22Rv1 (cell line): ENCODE results near the gene HPS1.

Experiments used
- CTCF ChIP-seq: fragments of 450-650 bp; IDR thresholded peaks from 2 replicates; pipeline ENCODE4 v1.5.1; 2017; ENCODE audit warnings: mild to moderate bottlenecking
- ZFX ChIP-seq: fragments of 450-650 bp; IDR thresholded peaks from 2 replicates; pipeline ENCODE4 v1.6.1; 2017; ENCODE audit warnings: antibody characterized with exemption, borderline replicate concordance

DNA sequence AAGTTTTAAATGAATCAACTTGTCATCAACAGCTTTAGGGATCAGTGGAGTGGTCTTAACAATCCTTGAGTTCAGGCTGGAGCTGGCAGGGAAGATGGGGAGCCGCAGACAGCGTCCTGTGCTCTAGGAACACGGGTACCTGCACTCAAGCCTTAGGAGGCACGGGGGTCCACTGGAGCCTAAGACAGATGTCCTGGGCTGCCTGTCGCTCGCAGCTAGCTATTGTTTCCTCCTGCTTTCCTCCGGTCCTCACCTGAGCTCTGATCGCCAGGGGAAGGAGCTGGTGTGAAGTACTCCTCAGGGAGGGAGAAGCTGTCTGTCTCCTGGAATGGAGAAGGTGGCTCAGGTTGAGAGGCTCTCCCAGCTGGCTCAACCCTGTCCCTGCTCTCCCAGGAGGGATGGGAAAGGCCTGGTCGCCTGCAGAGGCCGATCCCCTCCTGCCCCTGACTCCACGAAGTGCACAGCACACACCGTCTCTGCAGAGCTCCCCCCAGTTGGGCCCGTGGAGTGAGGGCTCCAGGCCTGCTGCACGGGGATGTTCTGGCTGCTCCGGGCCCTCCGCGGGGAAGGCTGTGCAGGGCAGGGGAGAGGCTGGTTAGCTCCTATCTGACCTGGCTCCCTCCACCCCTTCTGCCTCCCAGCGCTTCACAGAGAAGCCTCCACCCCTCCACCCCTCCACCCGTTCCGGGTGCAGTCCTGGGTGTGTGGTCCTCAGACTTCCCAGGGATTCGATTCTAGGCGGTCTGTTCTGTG lies 17.2 kb downstream of the HPS1 start:
- TF ChIP-seq CTCF (no peak), ZFX (no peak)
